ENCODE measurements around the gene TM4SF4.

Gene TM4SF4

GRCh38 chr3:149481491-149481890 lies 7.0 kb downstream of the TM4SF4 start:
- H3K9me3 Mint-ChIP-seq = no peaks in the 10 kb centered on the region
- no peak overlapping the region for H3K4me3 Mint-ChIP-seq
- H3K27ac Mint-ChIP-seq = no peak overlapping the region
- H3K27me3 Mint-ChIP-seq = no peaks in the 10 kb centered on the region
- H3K4me1 Mint-ChIP-seq (ENCODE audit: low read depth) = peaks cover 13% of the 10 kb centered on the region
- intact Hi-C loops (cut with micrococcal nuclease) = loop anchor here (2.0 to 10.0 kb wide), 3 partner anchors 129 to 359 kb away; no protein-coding TSS in a partner anchor
- no peaks in the 10 kb centered on the region for H3K36me3 Mint-ChIP-seq (ENCODE audit: low read depth)

DNA sequence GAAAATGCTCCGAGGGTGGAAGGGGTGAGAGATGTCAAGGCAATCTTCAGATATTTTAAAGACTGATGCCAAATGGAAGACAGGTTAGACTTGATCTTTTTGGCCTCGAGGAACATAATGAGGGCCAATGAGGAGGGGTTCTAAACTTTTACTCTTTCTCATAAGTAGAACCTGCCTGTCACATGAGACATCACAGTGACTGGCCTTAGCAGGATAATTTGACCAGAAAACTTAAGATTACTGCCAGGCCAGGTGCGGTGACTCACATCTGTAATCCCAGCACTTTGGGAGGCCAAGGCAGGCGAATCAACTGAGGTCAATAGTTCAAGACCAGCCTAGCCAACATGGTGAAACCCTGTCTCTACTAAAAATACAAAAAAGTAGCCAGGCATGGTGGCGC lies 12.2 kb downstream of the TM4SF4 start:
- intact Hi-C loops (cut with micrococcal nuclease) = loop anchor here (10.0 kb wide), 1 partner anchor 212 kb away; no protein-coding TSS in a partner anchor
- Mint-ChIP-seq H3K27ac (no peak overlapping the region), H3K4me1 (ENCODE audit: low read depth) (peaks cover 10% of the 10 kb centered on the region), H3K9me3 (no peaks in the 10 kb centered on the region), H3K27me3 (peaks cover 7% of the 10 kb centered on the region), H3K36me3 (ENCODE audit: low read depth) (no peaks in the 10 kb centered on the region), H3K4me3 (no peak overlapping the region)

GRCh38 chr3:149487598-149488197 lies 13.2 kb downstream of the TM4SF4 start:
- H3K4me3 Mint-ChIP-seq = no peak overlapping the region
- H3K4me1 Mint-ChIP-seq (ENCODE audit: low read depth) = peaks cover 10% of the 10 kb centered on the region
- H3K27me3 Mint-ChIP-seq = peaks cover 12% of the 10 kb centered on the region
- no peak overlapping the region for H3K27ac Mint-ChIP-seq
- H3K36me3 Mint-ChIP-seq (ENCODE audit: low read depth) = no peaks in the 10 kb centered on the region
- H3K9me3 Mint-ChIP-seq = no peaks in the 10 kb centered on the region
- intact Hi-C loops (cut with micrococcal nuclease) = loop anchor here (10.0 kb wide), 1 partner anchor 213 kb away; no protein-coding TSS in a partner anchor

- intact Hi-C loops (cut with micrococcal nuclease) = loop anchor here (10.0 kb wide), 1 partner anchor 214 kb away; no protein-coding TSS in a partner anchor
- no peak overlapping the region for H3K27ac Mint-ChIP-seq
- no peak overlapping the region for H3K4me3 Mint-ChIP-seq
- H3K27me3 Mint-ChIP-seq = peaks cover 19% of the 10 kb centered on the region
- no peaks in the 10 kb centered on the region for H3K36me3 Mint-ChIP-seq (ENCODE audit: low read depth)
- H3K9me3 Mint-ChIP-seq = no peaks in the 10 kb centered on the region
- peaks cover 14% of the 10 kb centered on the region for H3K4me1 Mint-ChIP-seq (ENCODE audit: low read depth)
Observed at GRCh38 chr3:149489060-149489690, 14.7 kb downstream of the TM4SF4 start.

GRCh38 chr3:149490260-149490971 lies 15.9 kb downstream of the TM4SF4 start:
- peaks cover 21% of the 10 kb centered on the region for H3K27me3 Mint-ChIP-seq
- no peak overlapping the region for H3K4me3 Mint-ChIP-seq
- peaks cover 20% of the 10 kb centered on the region for H3K4me1 Mint-ChIP-seq (ENCODE audit: low read depth)
- no peaks in the 10 kb centered on the region for H3K36me3 Mint-ChIP-seq (ENCODE audit: low read depth)
- no peak overlapping the region for H3K27ac Mint-ChIP-seq
- intact Hi-C loops (cut with micrococcal nuclease) = no loop called here
- H3K9me3 Mint-ChIP-seq = no peaks in the 10 kb centered on the region

- Mint-ChIP-seq H3K36me3 (ENCODE audit: low read depth) (no peaks in the 10 kb centered on the region), H3K27me3 (peaks cover 21% of the 10 kb centered on the region), H3K27ac (no peak overlapping the region), H3K4me1 (ENCODE audit: low read depth) (peaks cover 19% of the 10 kb centered on the region), H3K4me3 (no peak overlapping the region), H3K9me3 (no peaks in the 10 kb centered on the region)
- intact Hi-C loops (cut with micrococcal nuclease) = loop anchor here (1.0 kb wide), 1 partner anchor 224 kb away; no protein-coding TSS in a partner anchor
Observed at GRCh38 chr3:149493315-149494021, 19.0 kb downstream of the TM4SF4 start.

GRCh38 chr3:149494022-149494758 lies 19.7 kb downstream of the TM4SF4 start:
- H3K9me3 Mint-ChIP-seq = no peaks in the 10 kb centered on the region
- H3K36me3 Mint-ChIP-seq (ENCODE audit: low read depth) = no peaks in the 10 kb centered on the region
- peaks cover 21% of the 10 kb centered on the region for H3K27me3 Mint-ChIP-seq
- H3K27ac Mint-ChIP-seq = no peak overlapping the region
- intact Hi-C loops (cut with micrococcal nuclease) = loop anchor here (1.0 kb wide), 1 partner anchor 223 kb away; no protein-coding TSS in a partner anchor
- H3K4me3 Mint-ChIP-seq = no peak overlapping the region
- H3K4me1 Mint-ChIP-seq (ENCODE audit: low read depth) = peaks cover 23% of the 10 kb centered on the region

DNA sequence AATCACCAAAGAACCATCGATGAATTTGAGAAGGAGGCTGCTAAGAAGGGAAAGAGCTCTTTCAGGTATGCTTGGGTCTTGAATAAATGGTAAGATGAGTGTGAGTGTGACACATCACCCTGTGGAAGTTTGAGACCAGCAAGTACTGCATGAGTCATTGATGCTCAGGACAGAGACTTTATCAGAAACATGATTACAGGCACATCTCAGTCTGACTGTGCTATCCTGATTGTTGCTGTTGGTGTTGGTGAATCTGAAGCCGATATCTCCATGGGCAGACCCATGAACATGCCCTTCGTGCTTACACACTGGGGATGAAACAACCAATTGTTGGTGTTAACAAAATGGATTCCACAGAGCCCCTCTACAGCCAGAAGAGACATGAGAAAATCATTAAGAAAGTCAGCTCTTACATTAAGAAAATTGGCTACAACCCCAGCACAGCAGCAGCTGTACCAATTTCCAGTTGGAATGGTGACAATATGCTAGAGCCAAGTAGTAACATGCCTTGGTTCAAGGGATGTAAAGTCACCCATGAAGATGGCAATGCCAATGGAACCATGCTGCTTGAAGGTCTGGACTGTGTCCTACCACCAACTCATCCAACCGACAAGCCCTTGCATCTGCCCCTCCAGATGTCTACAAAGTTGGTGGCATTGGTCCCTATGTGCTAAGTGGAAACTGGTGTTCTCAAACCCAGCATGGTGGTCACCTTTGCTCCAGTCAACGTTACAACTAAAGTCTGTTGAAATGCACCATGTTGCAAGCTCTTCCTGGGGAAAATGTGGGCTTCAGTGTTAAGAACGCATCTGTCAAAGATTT lies 20.5 kb downstream of the TM4SF4 start:
- Mint-ChIP-seq H3K36me3 (ENCODE audit: low read depth) (no peaks in the 10 kb centered on the region), H3K4me1 (ENCODE audit: low read depth) (peaks cover 23% of the 10 kb centered on the region), H3K27ac (no peak overlapping the region), H3K27me3 (peaks cover 21% of the 10 kb centered on the region), H3K9me3 (no peaks in the 10 kb centered on the region), H3K4me3 (no peak overlapping the region)
- intact Hi-C loops (cut with micrococcal nuclease) = loop anchor here (1.0 kb wide), 1 partner anchor 222 kb away; no protein-coding TSS in a partner anchor

DNA sequence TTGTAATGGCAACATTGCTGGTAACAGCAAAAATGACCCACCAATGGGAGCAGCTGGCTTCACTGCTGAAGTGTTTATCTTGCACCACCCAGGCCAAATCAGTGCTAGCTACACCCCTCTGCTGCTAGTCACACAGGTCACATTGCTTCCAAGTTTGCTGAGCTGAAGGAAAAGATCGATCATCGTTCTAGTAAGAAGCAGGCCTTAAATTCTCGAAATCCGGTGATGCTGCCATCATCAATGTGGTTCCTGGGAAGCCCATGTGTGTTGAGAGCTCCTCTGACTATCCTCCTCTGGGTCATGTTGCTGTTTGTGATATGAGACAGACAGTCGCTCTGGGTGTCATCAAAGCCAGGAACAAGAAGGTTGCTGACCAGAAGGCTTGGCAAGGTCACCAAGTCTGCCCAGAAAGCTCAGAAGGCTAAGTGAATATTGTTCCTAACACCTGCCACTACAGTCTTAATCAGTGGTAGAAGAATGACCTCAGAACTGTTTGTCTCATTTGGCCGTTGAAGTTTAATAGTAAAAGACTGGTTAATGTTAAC lies 21.2 kb downstream of the TM4SF4 start:
- Mint-ChIP-seq H3K27ac (no peak overlapping the region), H3K27me3 (peaks cover 18% of the 10 kb centered on the region), H3K9me3 (no peaks in the 10 kb centered on the region), H3K36me3 (ENCODE audit: low read depth) (no peaks in the 10 kb centered on the region), H3K4me3 (no peak overlapping the region), H3K4me1 (ENCODE audit: low read depth) (peaks cover 22% of the 10 kb centered on the region)
- intact Hi-C loops (cut with micrococcal nuclease) = no loop called here

DNA sequence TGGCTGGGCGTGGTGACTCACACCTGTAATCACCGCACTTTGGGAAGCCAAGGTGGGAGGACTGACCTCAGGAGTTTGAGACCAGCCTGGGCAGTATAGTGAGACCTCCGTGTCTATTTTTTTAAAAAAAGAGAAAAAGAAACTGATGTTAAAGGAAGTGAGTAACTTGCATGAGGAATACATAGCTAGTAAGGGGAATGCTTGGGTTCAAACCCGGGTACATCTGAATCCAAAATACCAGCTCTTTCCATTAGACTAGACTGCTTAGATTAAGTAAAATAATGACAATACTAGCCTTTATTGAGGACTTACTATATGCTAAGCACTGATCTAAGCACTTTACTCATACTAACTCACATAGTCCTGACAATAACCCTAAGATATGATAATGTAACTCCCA lies 22.4 kb downstream of the TM4SF4 start:
- no peaks in the 10 kb centered on the region for H3K36me3 Mint-ChIP-seq (ENCODE audit: low read depth)
- peaks cover 17% of the 10 kb centered on the region for H3K4me1 Mint-ChIP-seq (ENCODE audit: low read depth)
- intact Hi-C loops (cut with micrococcal nuclease) = no loop called here
- H3K27ac Mint-ChIP-seq = no peak overlapping the region
- no peaks in the 10 kb centered on the region for H3K9me3 Mint-ChIP-seq
- H3K27me3 Mint-ChIP-seq = peaks cover 18% of the 10 kb centered on the region
- H3K4me3 Mint-ChIP-seq = no peak overlapping the region

DNA sequence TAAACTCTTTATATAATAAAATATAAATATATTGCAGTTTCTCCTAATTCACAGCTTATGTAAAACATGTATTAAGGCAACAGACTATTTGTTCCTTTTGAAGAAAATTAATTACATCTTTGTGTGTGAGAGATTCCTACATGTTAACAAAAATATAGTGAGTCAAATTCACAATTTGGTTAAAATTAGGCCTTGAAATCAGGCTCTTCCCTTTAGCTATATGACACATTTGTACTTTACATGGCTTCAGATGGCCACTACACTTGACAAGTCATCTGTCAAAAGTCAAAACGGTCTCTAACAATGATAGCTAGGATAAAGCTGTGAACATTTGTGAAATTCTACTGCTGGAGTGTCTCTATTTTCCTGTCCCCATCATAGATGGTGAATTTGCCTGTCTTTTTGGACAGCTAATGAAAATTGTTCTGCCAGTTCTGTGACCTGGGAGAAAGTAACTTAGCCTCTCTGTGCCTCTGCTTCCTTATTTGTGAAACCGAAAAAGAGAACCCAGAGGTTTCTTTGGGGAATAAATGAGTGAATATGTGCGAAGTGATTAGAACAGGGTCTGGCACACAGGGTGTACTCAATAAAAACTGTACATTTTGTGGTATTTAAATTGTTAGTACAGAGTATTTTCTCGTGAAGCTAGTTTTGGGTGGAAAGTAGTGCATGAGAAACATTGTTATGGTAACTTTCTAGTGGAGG lies 23.6 kb downstream of the TM4SF4 start:
- Mint-ChIP-seq H3K9me3 (no peaks in the 10 kb centered on the region), H3K27ac (no peak overlapping the region), H3K36me3 (ENCODE audit: low read depth) (no peaks in the 10 kb centered on the region), H3K4me3 (no peak overlapping the region), H3K27me3 (peaks cover 15% of the 10 kb centered on the region), H3K4me1 (ENCODE audit: low read depth) (peaks cover 17% of the 10 kb centered on the region)
- intact Hi-C loops (cut with micrococcal nuclease) = no loop called here

DNA sequence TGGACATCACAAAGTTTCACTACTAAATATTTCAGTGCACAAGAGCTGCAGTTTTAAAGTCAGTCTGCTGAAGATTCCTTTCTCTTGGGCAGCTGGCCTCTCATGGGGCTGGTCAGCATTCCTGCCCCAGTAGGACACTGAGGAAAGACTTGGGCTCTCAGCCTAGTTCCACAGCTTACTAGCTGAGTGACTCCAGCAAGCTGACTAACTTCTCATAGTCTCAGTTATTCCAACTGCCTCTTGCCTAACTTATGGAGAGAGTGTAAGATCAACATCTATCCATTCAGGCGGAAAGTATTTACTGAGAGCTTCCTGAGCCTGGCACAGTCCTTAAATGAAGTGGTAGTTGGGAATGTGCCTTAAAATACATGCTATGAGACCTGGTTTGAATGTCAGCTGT lies 27.0 kb downstream of the TM4SF4 start:
- Mint-ChIP-seq H3K4me1 (ENCODE audit: low read depth) (peaks cover 8% of the 10 kb centered on the region), H3K4me3 (no peak overlapping the region), H3K9me3 (no peaks in the 10 kb centered on the region), H3K36me3 (ENCODE audit: low read depth) (no peaks in the 10 kb centered on the region), H3K27ac (no peak overlapping the region), H3K27me3 (peaks cover 4% of the 10 kb centered on the region)
- intact Hi-C loops (cut with micrococcal nuclease) = no loop called here
